Activated CD4-positive, alpha-beta memory T cell treated with anti-CD3 and anti-CD28 coated beads, Interleukin-2, amount 10 ng/mL, durations not matched to agents 7 days and 5 days (primary cell): ENCODE results near the gene KIF2C. TPM values are rescaled to one million over a fixed set of nuclear protein-coding genes. Genes with fewer than 3 reads are reported as not detected.
"Not testable (repeated sequence)": the region's sequence is repeated elsewhere in the genome, so short reads cannot be mapped to it uniquely, and the experiment has no call there.

Experiments
- CTCF ChIA-PET: fragments of 350-600 bp; sonication (Branson Sonifier 250); formaldehyde crosslinking; loops from one replicate; lab custom pipeline; 2021; ENCODE audit warnings: antibody characterized with exemption, inconsistent platforms; lab: Charles Lee
- POLR2A ChIA-PET: fragments of 350-600 bp; sonication (Branson Sonifier 250); formaldehyde crosslinking; loops from one replicate; lab custom pipeline; 2021; ENCODE audit warnings: antibody characterized with exemption; lab: Charles Lee
- DNase-seq: peaks from one replicate; pipeline ENCODE4 v3.0.0-alpha.2; 2020
- H3K27ac Mint-ChIP-seq: one replicate; pipeline ENCODE4 v1.8.0; 2021; ENCODE audit warnings: mild to moderate bottlenecking, mixed read lengths
- H3K27me3 Mint-ChIP-seq: one replicate; pipeline ENCODE4 v1.8.0; 2021; ENCODE audit warnings: mixed read lengths
- H3K36me3 Mint-ChIP-seq: one replicate; pipeline ENCODE4 v1.8.0; 2021; ENCODE audit warnings: low read depth, mixed read lengths
- H3K4me1 Mint-ChIP-seq: one replicate; pipeline ENCODE4 v1.8.0; 2021; ENCODE audit warnings: mixed read lengths
- H3K4me3 Mint-ChIP-seq: one replicate; pipeline ENCODE4 v1.8.0; 2021; ENCODE audit warnings: mild to moderate bottlenecking, mixed read lengths
- H3K9me3 Mint-ChIP-seq: one replicate; pipeline ENCODE4 v1.8.0; 2021; ENCODE audit warnings: mixed read lengths
- total RNA-seq, 2 experiments: library from RNA; stranded (reverse); gene quantifications; one replicate each; pipeline ENCODE4 v1.2.3, GENCODE V29; 2021

The KIF2C gene
- total RNA-seq, 2 experiments from 2014 or later = 105 to 106 TPM

DNA sequence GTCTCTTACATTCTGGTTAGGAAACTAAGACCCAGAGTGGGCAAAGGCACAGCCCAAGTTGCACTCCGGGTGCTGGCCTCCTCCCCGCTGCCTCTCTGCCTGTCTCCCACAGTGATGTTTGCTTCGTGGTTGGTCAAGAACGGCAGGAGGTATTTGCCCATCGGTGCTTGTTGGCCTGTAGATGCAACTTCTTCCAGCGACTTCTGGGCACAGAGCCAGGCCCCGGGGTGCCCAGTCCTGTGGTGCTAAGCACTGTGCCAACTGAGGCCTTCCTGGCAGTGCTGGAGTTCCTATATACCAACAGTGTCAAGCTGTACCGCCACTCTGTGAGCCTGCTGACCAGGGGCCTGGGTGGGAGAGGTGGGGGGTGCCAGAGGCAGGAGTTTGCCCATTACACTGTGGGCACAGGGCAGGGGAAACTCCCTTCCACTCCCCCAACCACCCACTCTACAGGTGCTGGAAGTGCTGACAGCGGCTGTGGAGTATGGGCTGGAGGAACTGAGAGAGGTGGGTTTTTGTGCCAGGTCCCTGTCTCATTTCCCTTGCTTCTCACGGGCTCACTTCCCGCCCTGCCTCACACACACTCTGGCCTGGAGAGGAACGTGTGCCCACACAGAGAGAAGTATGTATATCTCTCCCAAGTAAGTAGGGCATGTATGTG, 70.6 kb downstream of the KIF2C start:
- H3K27me3 Mint-ChIP-seq = no peaks in the 10 kb centered on the region
- H3K9me3 Mint-ChIP-seq = no peaks in the 10 kb centered on the region
- ChIA-PET POLR2A (interaction anchor here (0.7 to 16.4 kb wide), 26 partner anchors 8 to 876 kb away, joined by 3 to 960 read pairs (median 14); partner anchors contain the start of genes BEST4, EIF2B3, GPBP1L1 and HECTD3), CTCF (interaction anchor here (0.7 to 7.3 kb wide), 13 partner anchors 10 to 758 kb away, joined by 3 to 66 read pairs (median 7); partner anchors contain the start of genes BEST4, HECTD3, PLK3 and RNU5D-1)
- peaks cover 83% of the 10 kb centered on the region for H3K4me1 Mint-ChIP-seq
- DNase-seq = no peak
- H3K36me3 Mint-ChIP-seq = peaks cover 44% of the 10 kb centered on the region
- peak overlapping the region; percentile 98 for H3K27ac Mint-ChIP-seq
- peak overlapping the region; percentile 73 for H3K4me3 Mint-ChIP-seq

DNA sequence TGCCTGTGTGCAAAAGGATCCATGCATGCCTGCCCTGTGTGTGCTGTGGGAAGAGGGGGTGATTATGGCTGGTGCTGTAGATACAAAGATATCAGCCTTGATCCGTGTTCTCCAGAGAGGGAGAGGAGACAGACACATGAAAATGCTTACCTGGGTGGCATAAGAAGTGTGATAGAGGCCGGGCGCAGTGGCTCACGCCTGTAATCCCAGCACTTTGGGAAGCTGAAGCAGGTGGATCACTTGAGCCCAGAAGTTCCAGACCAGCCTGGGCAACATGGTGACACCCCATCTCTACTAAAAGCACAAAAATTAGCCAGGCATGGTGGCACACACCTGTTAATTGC, 71.1 kb downstream of the KIF2C start:
- H3K27me3 Mint-ChIP-seq, H3K4me3 Mint-ChIP-seq, DNase-seq, H3K9me3 Mint-ChIP-seq: not testable (repeated sequence)
- H3K4me1 Mint-ChIP-seq = peaks cover 79% of the 10 kb centered on the region
- CTCF ChIA-PET = interaction anchor here (0.7 to 7.3 kb wide), 3 partner anchors 9 to 16 kb away, joined by 3 to 66 read pairs (median 61); partner anchors contain the start of gene PLK3
- peak overlapping the region; percentile 98 for H3K27ac Mint-ChIP-seq
- POLR2A ChIA-PET = interaction anchor here (1.0 to 16.4 kb wide), 9 partner anchors 9 to 179 kb away, joined by 3 to 960 read pairs (median 87); partner anchors contain the start of genes PLK3, RNU5D-1 and RPS8
- peaks cover 43% of the 10 kb centered on the region for H3K36me3 Mint-ChIP-seq

- ChIA-PET CTCF (interaction anchor here (0.7 to 7.3 kb wide), 3 partner anchors 9 to 15 kb away, joined by 3 to 66 read pairs (median 61); partner anchors contain the start of gene PLK3), POLR2A (interaction anchor here (1.0 to 16.4 kb wide), 6 partner anchors 9 to 90 kb away, joined by 3 to 960 read pairs (median 93); partner anchors contain the start of genes PLK3 and RPS8)
- no peaks in the 10 kb centered on the region for H3K9me3 Mint-ChIP-seq
- H3K27me3 Mint-ChIP-seq = no peaks in the 10 kb centered on the region
- H3K36me3 Mint-ChIP-seq = peaks cover 41% of the 10 kb centered on the region
- peaks cover 77% of the 10 kb centered on the region for H3K4me1 Mint-ChIP-seq
- no peak for DNase-seq
- H3K4me3 Mint-ChIP-seq = peak overlapping the region; percentile 21
- peak overlapping the region; percentile 98 for H3K27ac Mint-ChIP-seq
These were observed 71.6 kb downstream of the KIF2C start for GRCh38 chr1:44811234-44811633.

- H3K27me3 Mint-ChIP-seq = no peaks in the 10 kb centered on the region
- ChIA-PET POLR2A (interaction anchor here (0.6 to 7.6 kb wide), 19 partner anchors 8 to 498 kb away, joined by 3 to 280 read pairs (median 5); partner anchors contain the start of genes BEST4, EIF2B3, HECTD3 and PLK3), CTCF (interaction anchor here (1.0 to 4.7 kb wide), 8 partner anchors 12 to 490 kb away, joined by 3 to 39 read pairs (median 5); partner anchors contain the start of genes PLK3 and RPS8)
- H3K9me3 Mint-ChIP-seq = no peaks in the 10 kb centered on the region
- H3K36me3 Mint-ChIP-seq = peaks cover 32% of the 10 kb centered on the region
- H3K4me3 Mint-ChIP-seq = peak overlapping the region; percentile 83
- peak overlapping the region; percentile 98 for H3K27ac Mint-ChIP-seq
- peaks cover 70% of the 10 kb centered on the region for H3K4me1 Mint-ChIP-seq
- DNase-seq = no peak
These were observed 73.3 kb downstream of the KIF2C start for GRCh38 chr1:44812822-44813543.

DNA sequence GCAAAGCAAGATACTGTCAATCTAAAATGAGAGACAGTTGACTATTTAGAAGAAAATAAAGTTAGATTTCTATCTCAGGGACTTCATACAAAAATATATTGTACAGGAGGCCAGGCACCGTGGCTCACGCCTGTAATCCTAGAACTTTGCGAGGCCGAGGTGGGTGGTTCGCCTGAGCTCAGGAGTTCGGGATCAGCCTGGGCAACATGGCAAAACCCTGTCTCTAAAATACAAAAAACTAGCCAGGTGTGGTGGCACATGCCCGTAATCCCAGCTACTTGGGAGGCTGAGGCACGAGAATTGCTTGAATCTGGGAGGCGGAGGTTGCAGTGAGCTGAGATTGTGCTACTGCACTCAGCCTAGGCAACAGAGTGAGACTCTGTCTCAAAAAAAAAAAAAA, 76.3 kb downstream of the KIF2C start:
- peaks cover 63% of the 10 kb centered on the region for H3K4me1 Mint-ChIP-seq
- POLR2A ChIA-PET = interaction anchor here (1.3 to 4.7 kb wide), 4 partner anchors 15 to 94 kb away, joined by 11 to 58 read pairs (median 38); partner anchors contain the start of genes PLK3 and RNU5D-1
- H3K27ac Mint-ChIP-seq, H3K4me3 Mint-ChIP-seq, DNase-seq, H3K27me3 Mint-ChIP-seq, H3K9me3 Mint-ChIP-seq: not testable (repeated sequence)
- CTCF ChIA-PET = interaction anchor here (4.7 kb wide), 1 partner anchor 15 kb away, joined by 39 read pairs; the partner anchor contains the start of gene PLK3
- H3K36me3 Mint-ChIP-seq = peaks cover 23% of the 10 kb centered on the region

GRCh38 chr1:44817307-44817706, 77.7 kb downstream of the KIF2C start:
- Mint-ChIP-seq H3K4me1 (peaks cover 53% of the 10 kb centered on the region), H3K36me3 (peaks cover 14% of the 10 kb centered on the region), H3K9me3 (no peaks in the 10 kb centered on the region), H3K27ac (peak overlapping the region; percentile 22), H3K27me3 (no peaks in the 10 kb centered on the region), H3K4me3 (peak overlapping the region; percentile 21)
- no peak for DNase-seq
- ChIA-PET CTCF (interaction anchor here (0.7 to 5.8 kb wide), 4 partner anchors 10 to 33 kb away, joined by 3 to 76 read pairs (median 40); partner anchors contain the start of genes BTBD19, DYNLT4 and PLK3), POLR2A (interaction anchor here (0.8 to 11.9 kb wide), 8 partner anchors 13 to 523 kb away, joined by 3 to 960 read pairs (median 144); partner anchors contain the start of genes BEST4, BTBD19, DYNLT4 and MUTYH)

Other genes starting within 250 kb of the KIF2C start
- gene TMEM53, start 65.4 kb upstream of the KIF2C start, total RNA-seq = 1 to 10 TPM; 4.3 to 5.6 TPM
- 10 to 100 TPM; 20.8 to 21.2 TPM for gene ARMH1, start 65.1 kb upstream of the KIF2C start, total RNA-seq
- not detected for gene RNU5D-1, start 8.7 kb upstream of the KIF2C start, total RNA-seq
- 1,000 to 10,000 TPM; 1,610 to 1,658 TPM for gene RPS8, start 35.7 kb downstream of the KIF2C start, total RNA-seq
- gene BEST4, start 48.3 kb downstream of the KIF2C start, total RNA-seq = 1 to 10 TPM; 1.0 to 1.3 TPM
- gene PLK3, start 60.5 kb downstream of the KIF2C start, total RNA-seq = 10 to 100 TPM; 62.8 to 63.5 TPM
- 1 to 10 TPM; 1.9 to 2.2 TPM for gene DYNLT4, start 67.5 kb downstream of the KIF2C start, total RNA-seq
- 1 to 10 TPM; 8.4 to 8.7 TPM for gene BTBD19, start 68.7 kb downstream of the KIF2C start, total RNA-seq
- gene PTCH2, start 103.4 kb downstream of the KIF2C start, total RNA-seq = 1 to 10 TPM in 1 of 2 experiments, under 1 TPM in 1; 0.58 to 1.0 TPM
- 10 to 100 TPM; 18.2 to 18.5 TPM for gene EIF2B3, start 246.8 kb downstream of the KIF2C start, total RNA-seq